Measurements from ENCODE around the gene GIPC3.

The GIPC3 gene

DNA sequence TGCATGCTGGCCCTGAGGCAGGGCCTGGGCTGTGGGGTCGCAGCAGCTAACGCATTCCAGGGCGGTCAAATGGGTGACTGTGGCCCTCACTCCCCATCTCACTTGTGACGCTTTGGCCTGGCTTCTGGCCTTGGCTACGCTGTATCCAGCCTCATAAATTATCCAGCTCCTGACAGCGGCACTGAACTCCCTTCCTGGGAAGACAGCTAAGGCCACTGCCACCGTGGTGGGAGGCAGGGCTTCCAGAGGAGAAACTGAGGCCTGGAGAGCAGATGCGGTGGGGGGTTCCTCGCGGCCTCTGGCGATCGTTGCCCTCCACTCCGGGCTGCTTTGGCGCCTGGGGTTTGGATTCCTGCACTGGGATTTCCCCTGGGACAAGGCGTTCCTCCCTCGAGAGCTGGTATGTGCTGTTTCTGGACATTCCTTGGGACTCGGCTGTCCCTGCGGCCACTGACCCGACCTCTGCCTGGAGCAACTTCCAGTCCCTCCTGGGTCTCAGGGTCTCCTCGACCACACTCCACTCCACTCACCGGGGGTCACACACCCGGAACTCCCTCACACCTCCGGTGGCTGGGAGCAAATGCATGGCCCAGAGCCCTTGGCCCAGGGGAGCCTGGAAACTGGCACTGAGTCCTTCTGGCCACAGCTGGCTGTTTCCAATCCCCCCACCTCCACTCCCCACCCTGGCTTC is 18.0 kb downstream of the GIPC3 start:
- Histone ChIP-seq H3K27ac (peak overlapping the region; percentile 92 to 96), H3K4me3 (peak overlapping the region; percentile 84)
- peak; percentile 93 for DNase-seq (ENCODE audit: low spot score)
- TF ChIP-seq, protein P1, sequence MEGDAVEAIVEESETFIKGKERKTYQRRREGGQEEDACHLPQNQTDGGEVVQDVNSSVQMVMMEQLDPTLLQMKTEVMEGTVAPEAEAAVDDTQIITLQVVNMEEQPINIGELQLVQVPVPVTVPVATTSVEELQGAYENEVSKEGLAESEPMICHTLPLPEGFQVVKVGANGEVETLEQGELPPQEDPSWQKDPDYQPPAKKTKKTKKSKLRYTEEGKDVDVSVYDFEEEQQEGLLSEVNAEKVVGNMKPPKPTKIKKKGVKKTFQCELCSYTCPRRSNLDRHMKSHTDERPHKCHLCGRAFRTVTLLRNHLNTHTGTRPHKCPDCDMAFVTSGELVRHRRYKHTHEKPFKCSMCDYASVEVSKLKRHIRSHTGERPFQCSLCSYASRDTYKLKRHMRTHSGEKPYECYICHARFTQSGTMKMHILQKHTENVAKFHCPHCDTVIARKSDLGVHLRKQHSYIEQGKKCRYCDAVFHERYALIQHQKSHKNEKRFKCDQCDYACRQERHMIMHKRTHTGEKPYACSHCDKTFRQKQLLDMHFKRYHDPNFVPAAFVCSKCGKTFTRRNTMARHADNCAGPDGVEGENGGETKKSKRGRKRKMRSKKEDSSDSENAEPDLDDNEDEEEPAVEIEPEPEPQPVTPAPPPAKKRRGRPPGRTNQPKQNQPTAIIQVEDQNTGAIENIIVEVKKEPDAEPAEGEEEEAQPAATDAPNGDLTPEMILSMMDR (IDR thresholded peaks at IDR 0.05), result no peak

DNA sequence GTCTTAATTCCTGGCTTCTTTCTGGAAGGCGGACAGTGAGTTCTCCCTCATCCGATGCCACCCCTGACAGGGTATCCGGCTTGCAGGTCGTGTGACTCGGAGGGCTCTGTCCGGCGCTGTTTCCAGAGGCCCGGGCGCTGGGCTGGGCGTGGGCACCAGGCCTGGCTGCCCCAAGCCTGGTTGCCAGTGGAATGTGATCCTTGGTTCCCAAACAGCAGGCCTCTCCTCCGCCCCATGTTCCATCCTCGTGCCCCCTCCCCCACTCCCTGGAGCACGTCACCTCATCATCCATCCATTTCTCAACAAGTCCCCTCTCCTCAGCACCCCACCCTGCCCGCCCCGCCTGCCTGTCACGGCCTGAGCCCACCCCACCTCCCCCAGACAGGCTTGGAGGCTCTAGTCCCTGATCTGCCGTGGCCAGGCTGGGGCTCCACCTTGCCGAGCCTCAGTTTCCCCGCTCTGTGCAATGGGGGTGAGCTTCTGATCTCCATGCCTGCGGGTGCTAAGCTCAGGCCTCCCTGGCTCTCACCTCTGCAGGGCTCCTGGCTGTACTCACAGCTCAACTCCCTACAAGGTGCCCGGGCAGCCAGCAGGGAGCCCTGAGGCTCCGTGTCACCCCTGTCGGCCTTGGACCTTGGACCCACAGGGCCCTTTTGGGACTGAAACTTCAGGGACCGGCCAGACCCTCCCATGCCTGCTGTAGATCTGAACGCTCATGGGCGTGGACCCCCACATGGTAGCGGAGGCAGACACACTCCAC is 19.1 kb downstream of the GIPC3 start:
- DNase-seq (ENCODE audit: low spot score), result peak; percentile 93
- TF ChIP-seq, protein P1 (IDR thresholded peaks at IDR 0.05), result no peak
- H3K4me3 ChIP-seq, result peak overlapping the region; percentile 84
- peak overlapping the region; percentile 92 to 96 for H3K27ac ChIP-seq

DNA sequence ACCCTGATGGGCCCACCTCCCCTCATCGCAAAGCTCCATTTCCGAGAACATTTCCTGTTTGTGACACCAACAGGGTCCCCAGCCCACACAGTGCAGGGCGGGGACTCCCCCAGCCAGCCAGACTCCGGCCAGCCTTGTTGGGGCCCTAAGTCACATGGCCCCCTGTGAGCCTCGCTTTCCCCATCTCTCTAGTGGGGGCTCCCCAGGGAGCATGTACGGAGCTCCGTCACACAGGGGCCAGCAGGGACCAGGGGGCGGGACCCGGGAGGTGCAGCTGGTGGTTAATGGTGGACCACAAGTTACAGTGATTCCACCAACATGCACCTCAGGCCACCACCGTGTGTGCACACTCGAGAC is 19.7 kb downstream of the GIPC3 start:
- DNase-seq (ENCODE audit: low spot score), result no peak
- peak overlapping the region; percentile 92 to 96 for H3K27ac ChIP-seq
- peak overlapping the region; percentile 84 for H3K4me3 ChIP-seq
- TF ChIP-seq, protein P1 (IDR thresholded peaks at IDR 0.05), result no peak

DNA sequence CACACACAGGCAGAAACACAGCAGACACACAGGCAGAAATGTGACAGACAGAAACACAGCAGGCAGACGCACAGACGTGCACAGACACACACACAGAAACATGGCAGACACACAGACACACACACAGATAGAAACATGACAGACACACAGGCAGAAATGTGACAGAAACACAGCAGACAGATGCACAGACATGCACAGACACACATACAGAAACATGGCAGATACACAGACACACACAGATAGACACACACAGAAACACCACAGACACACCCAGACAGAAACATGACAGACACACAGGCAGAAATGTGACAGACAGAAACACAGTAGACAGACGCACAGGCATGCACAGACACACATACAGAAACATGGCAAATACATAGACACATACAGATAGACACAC is 20.1 kb downstream of the GIPC3 start:
- TF ChIP-seq, protein P1 (IDR thresholded peaks at IDR 0.05), result no peak
- no peak for DNase-seq (ENCODE audit: low spot score)
- peak overlapping the region; percentile 84 for H3K4me3 ChIP-seq
- peak overlapping the region; percentile 92 to 96 for H3K27ac ChIP-seq

DNA sequence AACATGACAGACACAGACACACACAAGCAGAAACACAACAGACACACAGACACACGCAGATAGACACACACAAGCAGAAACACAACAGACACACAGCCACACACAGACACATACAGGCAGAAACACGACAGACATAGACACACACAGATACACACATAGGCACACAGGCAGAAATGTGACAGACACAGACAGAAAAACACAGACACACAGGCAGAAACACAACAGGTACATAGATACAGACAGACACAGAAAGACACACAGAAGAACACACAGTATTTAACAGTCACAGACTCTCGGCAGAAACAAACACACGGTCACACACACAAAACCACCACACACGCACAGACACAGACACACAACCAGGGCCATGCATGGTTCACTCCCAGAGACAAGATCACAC is 20.5 kb downstream of the GIPC3 start:
- peak overlapping the region; percentile 92 to 96 for H3K27ac ChIP-seq

DNA sequence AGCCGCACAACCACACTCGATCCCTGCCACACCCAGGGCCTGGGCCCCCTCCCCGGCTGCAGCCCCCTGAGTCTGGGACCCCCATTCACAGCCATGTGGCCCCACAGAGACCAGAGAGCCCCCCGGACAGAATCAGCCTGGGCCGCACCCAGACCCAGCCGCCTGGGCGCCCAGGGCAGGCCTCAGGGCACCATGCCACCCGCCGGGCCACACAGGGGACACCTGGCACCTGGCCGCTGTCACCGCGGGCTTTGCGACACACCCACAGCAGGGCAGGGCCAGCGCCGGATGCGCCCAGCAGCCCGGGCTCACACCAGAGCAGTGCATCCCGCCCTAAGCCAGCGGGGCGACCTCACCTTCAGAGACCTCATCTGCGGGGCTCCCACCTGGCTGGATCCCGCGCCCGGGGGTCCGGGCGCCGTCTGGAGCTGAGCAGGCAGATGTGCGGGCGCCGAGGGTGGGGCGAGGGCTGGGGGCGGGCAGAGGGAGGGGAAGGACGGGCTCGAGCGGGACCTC is 21.0 kb downstream of the GIPC3 start:
- H3K27ac ChIP-seq, result peak overlapping the region; percentile 92 to 96
- TF ChIP-seq, protein P1 (IDR thresholded peaks at IDR 0.05), result no peak
- peak overlapping the region; percentile 84 for H3K4me3 ChIP-seq
- no peak for DNase-seq (ENCODE audit: low spot score)

More for the DNA sequence above, 20.5 kb downstream of the GIPC3 start:
- TF ChIP-seq, protein P1 (IDR thresholded peaks at IDR 0.05), result no peak
- DNase-seq (ENCODE audit: low spot score), result no peak
- peak overlapping the region; percentile 84 for H3K4me3 ChIP-seq
